Activated B cell treated with CpG ODN at 0.5 μM for 24 hours (primary cell): ENCODE data around the gene SLC9A9. TPM values are rescaled to one million over a fixed set of nuclear protein-coding genes. Genes with fewer than 3 reads are reported as not detected.

ENCODE experiments used
- ATAC-seq: fragments of 200-7000 bp; cut with Tn5 transposase; one replicate; pipeline ENCODE4 v1.10.0; 2021; ENCODE audit warnings: low read depth, mild to moderate bottlenecking, moderate library complexity
- CTCF ChIA-PET: fragments of 350-600 bp; sonication (Branson Sonifier 250); formaldehyde crosslinking; loops from one replicate; lab custom pipeline; 2021; ENCODE audit warnings: antibody characterized with exemption; lab: Charles Lee
- POLR2A ChIA-PET: fragments of 350-600 bp; sonication (Branson Sonifier 250); formaldehyde crosslinking; loops from one replicate; lab custom pipeline; 2021; ENCODE audit warnings: antibody characterized with exemption; lab: Charles Lee
- DNase-seq: peaks from one replicate; pipeline ENCODE4 v3.0.0; 2022
- H3K27ac Mint-ChIP-seq: one replicate; pipeline ENCODE4 v1.8.0; 2020; ENCODE audit warnings: mixed read lengths
- H3K27me3 Mint-ChIP-seq: one replicate; pipeline ENCODE4 v1.8.0; 2021; ENCODE audit warnings: mixed read lengths
- H3K36me3 Mint-ChIP-seq: one replicate; pipeline ENCODE4 v1.8.0; 2021; ENCODE audit warnings: low read depth, mixed read lengths
- H3K4me1 Mint-ChIP-seq: one replicate; pipeline ENCODE4 v1.8.0; 2021; ENCODE audit warnings: mixed read lengths
- H3K4me3 Mint-ChIP-seq: one replicate; pipeline ENCODE4 v1.8.0; 2020; ENCODE audit warnings: mild to moderate bottlenecking, mixed read lengths
- H3K9me3 Mint-ChIP-seq: one replicate; pipeline ENCODE4 v1.8.0; 2020; ENCODE audit warnings: mixed read lengths
- CTCF ChIP-seq: fragments of 200-600 bp; IDR thresholded peaks from one replicate; pipeline ENCODE4 v1.8.0; 2022; ENCODE audit warnings: antibody characterized with exemption, mild to moderate bottlenecking
- intact Hi-C: fragments of 100-400 bp; cut with micrococcal nuclease; formaldehyde crosslinking; loops from one replicate; pipeline ENCODE4 v1.15.1; 2024
- total RNA-seq: library from RNA; stranded (reverse); gene quantifications from 2 replicates; pipeline ENCODE4 v1.2.3, GENCODE V29; 2022

SLC9A9 gene
- total RNA-seq, 1 donor from 2014 or later = 9.4 TPM

GRCh38 chr3:143536817-143537535 is 311.3 kb downstream of the SLC9A9 start:
- Mint-ChIP-seq H3K4me1 (peaks cover 55% of the 10 kb centered on the region), H3K27ac (peak overlapping the region; percentile 79), H3K36me3 (no peaks in the 10 kb centered on the region), H3K9me3 (peaks cover 2% of the 10 kb centered on the region), H3K27me3 (no peaks in the 10 kb centered on the region), H3K4me3 (peak overlapping the region; percentile 64)
- ChIA-PET POLR2A (interaction anchor here (1.0 kb wide), 2 partner anchors 8 to 69 kb away, joined by 3 to 4 read pairs; no protein-coding TSS in a partner anchor), CTCF (interaction anchor here (1.4 to 1.6 kb wide), 2 partner anchors 11 to 111 kb away, joined by 3 to 4 read pairs; no protein-coding TSS in a partner anchor)
- intact Hi-C loops = loop anchor here (1.0 to 2.0 kb wide), 2 partner anchors 14 to 137 kb away; no protein-coding TSS in a partner anchor
- TF ChIP-seq CTCF = no peak
- no peak for ATAC-seq
- no peak for DNase-seq

- no peaks in the 10 kb centered on the region for H3K36me3 Mint-ChIP-seq
- ChIA-PET CTCF (interaction anchor here (1.4 to 1.6 kb wide), 2 partner anchors 10 to 112 kb away, joined by 3 to 4 read pairs; no protein-coding TSS in a partner anchor), POLR2A (interaction anchor here (0.8 to 1.2 kb wide), 4 partner anchors 10 to 415 kb away, joined by 3 read pairs; no protein-coding TSS in a partner anchor)
- peaks cover 2% of the 10 kb centered on the region for H3K9me3 Mint-ChIP-seq
- ATAC-seq = peak; percentile 68
- no peak for TF ChIP-seq CTCF
- intact Hi-C loops = loop anchor here (1.0 to 2.0 kb wide), 3 partner anchors 13 to 435 kb away; partner anchors contain the start of gene DIPK2A
- no peaks in the 10 kb centered on the region for H3K27me3 Mint-ChIP-seq
- H3K27ac Mint-ChIP-seq = peak overlapping the region; percentile 79
- peak overlapping the region; percentile 64 for H3K4me3 Mint-ChIP-seq
- DNase-seq = no peak
- peaks cover 61% of the 10 kb centered on the region for H3K4me1 Mint-ChIP-seq
Measured at GRCh38 chr3:143535994-143536784, 312.1 kb downstream of the SLC9A9 start.

GRCh38 chr3:143533391-143533790 is 314.9 kb downstream of the SLC9A9 start:
- intact Hi-C loops = no loop called here
- Mint-ChIP-seq H3K27me3 (no peaks in the 10 kb centered on the region), H3K4me3 (peak overlapping the region; percentile 33), H3K36me3 (no peaks in the 10 kb centered on the region), H3K4me1 (peaks cover 84% of the 10 kb centered on the region), H3K9me3 (no peaks in the 10 kb centered on the region), H3K27ac (peak overlapping the region; percentile 62)
- ChIA-PET POLR2A (interaction anchor here (0.9 to 1.5 kb wide), 2 partner anchors 10 to 55 kb away, joined by 3 read pairs; no protein-coding TSS in a partner anchor), CTCF (no interaction called here)
- TF ChIP-seq CTCF = no peak
- DNase-seq = no peak
- no peak for ATAC-seq

GRCh38 chr3:143532091-143532490 is 316.2 kb downstream of the SLC9A9 start:
- ChIA-PET CTCF (interaction anchor here (1.6 kb wide), 1 partner anchor 142 kb away, joined by 4 read pairs; no protein-coding TSS in a partner anchor), POLR2A (interaction anchor here (0.9 to 1.2 kb wide), 2 partner anchors 413 to 424 kb away, joined by 3 read pairs; partner anchors contain the start of gene CHST2)

More at GRCh38 chr3:143532091-143532490, 316.2 kb downstream of the SLC9A9 start:
- H3K27me3 Mint-ChIP-seq = no peaks in the 10 kb centered on the region
- intact Hi-C loops = no loop called here
- no peak for TF ChIP-seq CTCF
- no peak overlapping the region for H3K4me3 Mint-ChIP-seq
- DNase-seq = no peak
- no peaks in the 10 kb centered on the region for H3K9me3 Mint-ChIP-seq
- H3K36me3 Mint-ChIP-seq = peaks cover 2% of the 10 kb centered on the region
- no peak overlapping the region for H3K27ac Mint-ChIP-seq
- peaks cover 84% of the 10 kb centered on the region for H3K4me1 Mint-ChIP-seq
- ATAC-seq = no peak
